Measurements from ENCODE around the gene ZNF136.

Gene ZNF136

GRCh38 chr19:12155324-12155860, 7.5 kb upstream of the ZNF136 start:
- H3K79me2 ChIP-seq (ENCODE audit: low read length), result peaks cover 13% of the 10 kb centered on the region
- H2AFZ ChIP-seq (ENCODE audit: low read depth, low read length), result no peak overlapping the region
- no peaks in the 10 kb centered on the region for H3K27me3 ChIP-seq (ENCODE audit: low read depth, low read length)
- H4K20me1 ChIP-seq (ENCODE audit: insufficient read depth, low read length), result no peaks in the 10 kb centered on the region
- H3K4me3 ChIP-seq (ENCODE audit: low read length), result peak overlapping the region; percentile 97
- TF ChIP-seq EZH2phosphoT487 (IDR thresholded peaks at IDR 0.05; ENCODE audit: low read depth) (no peak), CTCF (IDR thresholded peaks at IDR 0.05; ENCODE audit: low read depth, low read length) (no peak)
- peak overlapping the region; percentile 93 for H3K4me2 ChIP-seq (ENCODE audit: low read length)
- no peaks in the 10 kb centered on the region for H3K9me3 ChIP-seq (ENCODE audit: insufficient read depth, low read length)
- no peak overlapping the region; the same call in 1 of the 2 replicates for H3K9ac ChIP-seq (ENCODE audit: low read length)
- H3K36me3 ChIP-seq (replicated peaks; ENCODE audit: low read depth, low read length), result peaks cover 5% of the 10 kb centered on the region
- no peak overlapping the region for H3K27ac ChIP-seq (ENCODE audit: low read length)
- H3K4me1 ChIP-seq (ENCODE audit: low read length), result peaks cover 9% of the 10 kb centered on the region

GRCh38 chr19:12156223-12157058, 6.5 kb upstream of the ZNF136 start, which contains the start of gene ZNF625:
Gene ZNF625, minus strand, starts transcription at chr19:12156734. Its CDS starts 176 bp downstream, at chr19:12156558.
- no peaks in the 10 kb centered on the region for H3K9me3 ChIP-seq (ENCODE audit: insufficient read depth, low read length)
- peaks cover 3% of the 10 kb centered on the region for H3K36me3 ChIP-seq (replicated peaks; ENCODE audit: low read depth, low read length)
- H3K9ac ChIP-seq (ENCODE audit: low read length), result peak within 1 kb of the TSS; percentile 92
- no peaks in the 10 kb centered on the region for H4K20me1 ChIP-seq (ENCODE audit: insufficient read depth, low read length)
- peak within 1 kb of the TSS; percentile 97 for H3K4me3 ChIP-seq (ENCODE audit: low read length)
- H3K27me3 ChIP-seq (ENCODE audit: low read depth, low read length), result no peaks in the 10 kb centered on the region
- H2AFZ ChIP-seq (ENCODE audit: low read depth, low read length), result peak within 1 kb of the TSS; percentile 99
- H3K4me2 ChIP-seq (ENCODE audit: low read length), result peak within 1 kb of the TSS; percentile 93
- TF ChIP-seq CTCF (IDR thresholded peaks at IDR 0.05; ENCODE audit: low read depth, low read length) (no peak), EZH2phosphoT487 (IDR thresholded peaks at IDR 0.05; ENCODE audit: low read depth) (no peak)
- peaks cover 13% of the 10 kb centered on the region for H3K79me2 ChIP-seq (ENCODE audit: low read length)
- H3K4me1 ChIP-seq (ENCODE audit: low read length), result peaks cover 9% of the 10 kb centered on the region
- H3K27ac ChIP-seq (ENCODE audit: low read length), result peak within 1 kb of the TSS; percentile 14; the same call in 1 of the 2 replicates

GRCh38 chr19:12159773-12160414, 3.0 kb upstream of the ZNF136 start:
- Histone ChIP-seq H3K4me1 (ENCODE audit: low read length) (peaks cover 15% of the 10 kb centered on the region), H3K4me2 (ENCODE audit: low read length) (no peak overlapping the region), H3K9me3 (ENCODE audit: insufficient read depth, low read length) (no peaks in the 10 kb centered on the region), H3K79me2 (ENCODE audit: low read length) (peaks cover 34% of the 10 kb centered on the region), H2AFZ (ENCODE audit: low read depth, low read length) (no peak overlapping the region), H3K27ac (ENCODE audit: low read length) (no peak overlapping the region), H3K27me3 (ENCODE audit: low read depth, low read length) (no peaks in the 10 kb centered on the region), H3K4me3 (ENCODE audit: low read length) (no peak overlapping the region), H3K9ac (ENCODE audit: low read length) (no peak overlapping the region), H4K20me1 (ENCODE audit: insufficient read depth, low read length) (peaks cover 6% of the 10 kb centered on the region), H3K36me3 (replicated peaks; ENCODE audit: low read depth, low read length) (peaks cover 4% of the 10 kb centered on the region)
- TF ChIP-seq CTCF (IDR thresholded peaks at IDR 0.05; ENCODE audit: low read depth, low read length), result no peak
- TF ChIP-seq EZH2phosphoT487 (IDR thresholded peaks at IDR 0.05; ENCODE audit: low read depth), result no peak

- Histone ChIP-seq H3K27me3 (ENCODE audit: low read depth, low read length) (no peaks in the 10 kb centered on the region), H3K27ac (ENCODE audit: low read length) (no peak overlapping the region), H3K4me1 (ENCODE audit: low read length) (peaks cover 6% of the 10 kb centered on the region), H3K36me3 (replicated peaks; ENCODE audit: low read depth, low read length) (peaks cover 16% of the 10 kb centered on the region), H3K9ac (ENCODE audit: low read length) (peak overlapping the region; percentile 34), H4K20me1 (ENCODE audit: insufficient read depth, low read length) (peaks cover 18% of the 10 kb centered on the region), H3K9me3 (ENCODE audit: insufficient read depth, low read length) (no peaks in the 10 kb centered on the region), H3K4me2 (ENCODE audit: low read length) (peak overlapping the region; percentile 96), H3K79me2 (ENCODE audit: low read length) (peaks cover 47% of the 10 kb centered on the region), H2AFZ (ENCODE audit: low read depth, low read length) (peak overlapping the region; percentile 93), H3K4me3 (ENCODE audit: low read length) (peak overlapping the region; percentile 78)
- TF ChIP-seq CTCF (IDR thresholded peaks at IDR 0.05; ENCODE audit: low read depth, low read length) (no peak), EZH2phosphoT487 (IDR thresholded peaks at IDR 0.05; ENCODE audit: low read depth) (no peak)
Measured at GRCh38 chr19:12162513-12162881, 399 bp upstream of the ZNF136 start.

Measured in OCI-LY3 (cell line).